HG02973 (cell line): ENCODE results near the gene CCDC160.

Experiments
- ATAC-seq: cut with Tn5 transposase; IDR thresholded peaks from one replicate; pipeline ENCODE4 v1.9.1; 2021; ENCODE audit warnings: moderate library complexity; ENCODE audit not compliant: unreplicated experiment

Gene CCDC160

GRCh38 chrX:134294548-134294947, 57.6 kb downstream of the CCDC160 start:
- no peak for ATAC-seq
